ENCODE results near the gene HOXD3.
A peak's percentile ranks its signal among the peaks of the same experiment; 100 is the strongest.

HOXD3 gene

GRCh38 chr2:176125772-176126054 lies 31.4 kb upstream of the HOXD3 start:
- TF ChIP-seq, protein P1, sequence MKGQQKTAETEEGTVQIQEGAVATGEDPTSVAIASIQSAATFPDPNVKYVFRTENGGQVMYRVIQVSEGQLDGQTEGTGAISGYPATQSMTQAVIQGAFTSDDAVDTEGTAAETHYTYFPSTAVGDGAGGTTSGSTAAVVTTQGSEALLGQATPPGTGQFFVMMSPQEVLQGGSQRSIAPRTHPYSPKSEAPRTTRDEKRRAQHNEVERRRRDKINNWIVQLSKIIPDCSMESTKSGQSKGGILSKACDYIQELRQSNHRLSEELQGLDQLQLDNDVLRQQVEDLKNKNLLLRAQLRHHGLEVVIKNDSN (IDR thresholded peaks at IDR 0.05): no peak
- TF ChIP-seq TAF1 (IDR thresholded peaks at IDR 0.05; ENCODE audit: low read depth): no peak
- TF ChIP-seq TCF12 (IDR thresholded peaks at IDR 0.05; ENCODE audit: low read depth): no peak
- no peak for TF ChIP-seq CREB1 (IDR thresholded peaks at IDR 0.05; ENCODE audit: low read depth)
- TF ChIP-seq NFIC (IDR thresholded peaks at IDR 0.05): no peak
- TF ChIP-seq YY1 (IDR thresholded peaks at IDR 0.05; ENCODE audit: low read depth): no peak
- TF ChIP-seq ZBTB7A (IDR thresholded peaks at IDR 0.05; ENCODE audit: low read depth): no peak
- no peak for TF ChIP-seq CEBPB (IDR thresholded peaks at IDR 0.05)
- no peak for TF ChIP-seq REST (IDR thresholded peaks at IDR 0.05; ENCODE audit: low read depth)
- no peak for TF ChIP-seq EP300 (IDR thresholded peaks at IDR 0.05; ENCODE audit: borderline replicate concordance)
- no peak for TF ChIP-seq MAX (IDR thresholded peaks at IDR 0.05)
- TF ChIP-seq EGR1 (IDR thresholded peaks at IDR 0.05): no peak
- TF ChIP-seq TEAD4 (IDR thresholded peaks at IDR 0.05): no peak
- no peak for TF ChIP-seq FOXM1 (IDR thresholded peaks at IDR 0.05; ENCODE audit: borderline replicate concordance, low read depth)
- no peak for TF ChIP-seq RAD21 (IDR thresholded peaks at IDR 0.05; ENCODE audit: low read depth)

GRCh38 chr2:176126929-176127773 lies 30.0 kb upstream of the HOXD3 start:
- TF ChIP-seq NFIC (IDR thresholded peaks at IDR 0.05): no peak
- TF ChIP-seq FOXM1 (IDR thresholded peaks at IDR 0.05; ENCODE audit: borderline replicate concordance, low read depth): no peak
- peak; percentile 87 for TF ChIP-seq RAD21 (IDR thresholded peaks at IDR 0.05; ENCODE audit: low read depth)

DNA sequence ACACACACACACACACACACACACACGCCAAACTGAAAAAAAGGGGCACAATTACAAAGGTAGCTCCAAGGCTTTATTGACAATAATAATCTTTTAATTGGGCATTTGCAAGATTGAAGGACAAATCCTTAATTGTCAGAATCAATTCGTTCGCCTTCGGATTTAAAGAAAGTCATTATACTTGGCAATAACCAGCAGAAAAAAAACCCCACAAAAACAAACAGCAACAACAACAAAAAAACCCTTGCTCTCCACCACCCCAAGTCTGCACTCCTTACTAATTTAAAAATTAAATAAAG lies 29.4 kb upstream of the HOXD3 start:
- TF ChIP-seq RAD21 (IDR thresholded peaks at IDR 0.05; ENCODE audit: low read depth) (no peak), TEAD4 (IDR thresholded peaks at IDR 0.05) (no peak), YY1 (IDR thresholded peaks at IDR 0.05; ENCODE audit: low read depth) (no peak), TCF12 (IDR thresholded peaks at IDR 0.05; ENCODE audit: low read depth) (no peak), EGR1 (IDR thresholded peaks at IDR 0.05) (no peak), ZBTB7A (IDR thresholded peaks at IDR 0.05; ENCODE audit: low read depth) (no peak), NFIC (IDR thresholded peaks at IDR 0.05) (no peak), CREB1 (IDR thresholded peaks at IDR 0.05; ENCODE audit: low read depth) (no peak), TAF1 (IDR thresholded peaks at IDR 0.05; ENCODE audit: low read depth) (no peak), CEBPB (IDR thresholded peaks at IDR 0.05) (no peak)
- TF ChIP-seq, protein P1 (IDR thresholded peaks at IDR 0.05): no peak

DNA sequence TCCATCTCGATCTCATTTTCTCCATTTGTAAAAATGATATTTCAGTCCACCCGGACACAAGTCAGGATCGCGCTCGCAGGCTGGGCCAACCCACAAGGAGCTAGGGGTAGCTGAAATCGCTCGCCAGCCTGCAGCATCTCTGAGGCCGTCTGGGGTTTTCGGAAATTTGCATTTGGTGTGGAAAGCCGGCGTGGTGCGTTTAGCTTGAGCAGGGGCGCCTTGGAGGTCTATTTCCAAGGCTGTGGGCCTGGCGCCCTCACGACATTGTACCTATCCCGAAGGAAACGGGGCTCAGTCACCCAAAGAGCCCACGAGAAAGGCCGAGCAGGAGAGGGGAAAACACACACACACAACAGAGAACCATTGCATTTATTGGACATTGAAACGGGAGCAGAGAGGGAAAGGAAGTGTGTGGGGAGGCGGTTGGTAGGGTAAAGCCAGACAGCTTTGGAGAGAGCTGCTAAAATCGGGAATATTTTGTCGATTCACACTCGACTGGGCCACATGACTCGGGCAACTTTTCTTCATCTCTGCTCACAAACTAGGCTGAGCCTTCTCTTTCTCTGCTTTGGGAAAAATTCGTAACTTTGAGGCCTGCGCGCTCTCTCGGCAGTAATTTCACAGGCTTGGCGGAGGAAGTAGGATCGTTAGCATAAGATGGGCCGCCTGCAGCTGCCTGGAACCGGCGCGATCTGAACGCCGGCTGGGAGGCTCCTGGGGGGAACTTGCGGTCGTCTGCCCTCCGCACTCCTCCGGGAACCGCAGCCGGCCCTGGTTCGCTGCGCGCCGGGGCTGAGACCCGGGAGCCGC lies 28.7 kb upstream of the HOXD3 start:
- TF ChIP-seq FOXM1 (IDR thresholded peaks at IDR 0.05; ENCODE audit: borderline replicate concordance, low read depth) (no peak), NFIC (IDR thresholded peaks at IDR 0.05) (no peak), REST (IDR thresholded peaks at IDR 0.05; ENCODE audit: low read depth) (no peak), CEBPB (IDR thresholded peaks at IDR 0.05) (no peak), MAX (IDR thresholded peaks at IDR 0.05) (no peak), RAD21 (IDR thresholded peaks at IDR 0.05; ENCODE audit: low read depth) (no peak)

DNA sequence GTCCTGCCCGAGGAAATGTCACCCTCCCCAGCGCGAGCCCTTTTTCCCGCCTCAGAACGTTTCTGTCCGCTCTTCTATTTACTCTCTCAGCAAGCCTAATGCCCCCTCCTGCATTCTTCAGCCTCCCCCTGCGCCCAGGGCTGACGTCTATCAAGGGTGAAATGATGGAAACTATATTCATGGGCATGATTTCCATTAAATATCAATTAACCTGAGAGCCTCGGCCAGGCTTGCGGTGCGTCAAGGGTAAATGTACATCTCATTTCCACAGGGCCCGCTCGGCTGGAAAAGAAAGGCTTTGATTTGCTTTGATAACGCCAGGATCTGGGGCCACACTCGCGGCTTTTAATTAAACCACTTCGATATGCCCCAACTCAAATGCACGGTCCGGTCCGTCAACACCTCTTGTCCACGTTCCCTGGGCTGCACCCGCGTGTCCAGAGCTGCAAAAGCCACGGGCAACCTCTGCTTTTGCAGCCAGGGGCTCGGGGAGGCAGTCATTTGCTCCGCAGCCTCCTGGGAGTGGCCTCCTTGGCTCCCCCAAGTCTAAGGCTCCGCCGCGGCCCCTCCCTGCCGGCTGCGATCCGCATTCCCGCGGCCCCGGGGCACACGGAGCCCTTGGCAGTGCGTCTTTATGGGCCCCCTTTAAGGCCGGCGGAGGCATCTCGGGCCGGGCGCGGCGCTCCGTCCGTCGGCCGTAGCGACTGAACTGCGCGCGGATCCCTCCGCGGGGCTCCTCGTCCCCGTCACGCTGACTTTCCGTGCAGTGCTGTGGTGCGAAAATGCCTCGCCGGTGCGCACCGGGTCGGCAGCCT lies 27.9 kb upstream of the HOXD3 start, which contains the start of gene HOXD8:
Gene HOXD8 (plus strand): TSS at position 724 of the 815 bp plus-strand sequence. CDS start 662 bp downstream, outside the sequence.
- TF ChIP-seq MAX (IDR thresholded peaks at IDR 0.05): peak; percentile 88
- no peak for TF ChIP-seq EGR1 (IDR thresholded peaks at IDR 0.05)
- peak; percentile 58; the same call in 1 of the 2 replicates for TF ChIP-seq YY1 (IDR thresholded peaks at IDR 0.05; ENCODE audit: low read depth)
- TF ChIP-seq, protein P1 (IDR thresholded peaks at IDR 0.05): peak; percentile 24; the same call in 1 of the 2 replicates
- TF ChIP-seq NFIC (IDR thresholded peaks at IDR 0.05): peak; percentile 65
- TF ChIP-seq CEBPB (IDR thresholded peaks at IDR 0.05): no peak
- 0 out of 2 replicates have a peak, but pooled peaks have one; percentile 21 for TF ChIP-seq ZBTB7A (IDR thresholded peaks at IDR 0.05; ENCODE audit: low read depth)
- TF ChIP-seq REST (IDR thresholded peaks at IDR 0.05; ENCODE audit: low read depth): no peak
- TF ChIP-seq FOXM1 (IDR thresholded peaks at IDR 0.05; ENCODE audit: borderline replicate concordance, low read depth): peak; percentile 30; the same call in 1 of the 2 replicates
- peak; percentile 55 for TF ChIP-seq TCF12 (IDR thresholded peaks at IDR 0.05; ENCODE audit: low read depth)
- TF ChIP-seq TEAD4 (IDR thresholded peaks at IDR 0.05): peak; percentile 64; the same call in 1 of the 2 replicates
- peak; percentile 2; the same call in 1 of the 2 replicates for TF ChIP-seq RAD21 (IDR thresholded peaks at IDR 0.05; ENCODE audit: low read depth)
- peak; percentile 36; the same call in 1 of the 2 replicates for TF ChIP-seq EP300 (IDR thresholded peaks at IDR 0.05; ENCODE audit: borderline replicate concordance)
- peak; percentile 94 for TF ChIP-seq TAF1 (IDR thresholded peaks at IDR 0.05; ENCODE audit: low read depth)
